Neutrophil (primary cell): ENCODE data around the gene RHOBTB3.

Experiments used
- H3K27ac ChIP-seq: fragments of 200-600 bp; sonication (generic); 2 replicates; pipeline ENCODE4 v1.5.1; 2016; ENCODE audit warnings: mild to moderate bottlenecking, moderate library complexity
- H3K27me3 ChIP-seq: fragments of 200-600 bp; sonication (generic); 2 replicates; pipeline ENCODE4 v1.6.0; 2016; ENCODE audit warnings: mild to moderate bottlenecking
- H3K36me3 ChIP-seq: fragments of 200-600 bp; sonication (generic); 2 replicates; pipeline ENCODE4 v1.5.1; 2017
- H3K4me1 ChIP-seq, 2 experiments: fragments of 200-600 bp in 1 of 2; sonication (generic) in 1 of 2; 1 replicate in 1 of 2; 2 replicates in 1 of 2; pipeline versions ENCODE4 v1.5.1 to v1.6.1; 2013 to 2016; ENCODE audit warnings: low read depth in 1 of 2, low read length in 1 of 2, mild to moderate bottlenecking in 1 of 2, moderate library complexity in 1 of 2; ENCODE audit not compliant: control insufficient read depth in 1 of 2, insufficient read depth in 1 of 2
- H3K4me3 ChIP-seq, 2 experiments: fragments of 200-600 bp in 1 of 2; sonication (generic) in 1 of 2; 1 replicate in 1 of 2; 2 replicates in 1 of 2; pipeline ENCODE4 v1.5.1; 2013 to 2016; ENCODE audit warnings: low read depth in 1 of 2, low read length in 1 of 2, mild to moderate bottlenecking in 1 of 2, moderate library complexity in 1 of 2
- H3K9me3 ChIP-seq: fragments of 200-600 bp; sonication (generic); 2 replicates; pipeline ENCODE4 v1.5.1; 2016
- CTCF ChIP-seq: fragments of 200-600 bp; sonication (generic); IDR thresholded peaks from 2 replicates; pipeline ENCODE4 v1.5.1; 2016; ENCODE audit warnings: antibody characterized with exemption

The RHOBTB3 gene

DNA sequence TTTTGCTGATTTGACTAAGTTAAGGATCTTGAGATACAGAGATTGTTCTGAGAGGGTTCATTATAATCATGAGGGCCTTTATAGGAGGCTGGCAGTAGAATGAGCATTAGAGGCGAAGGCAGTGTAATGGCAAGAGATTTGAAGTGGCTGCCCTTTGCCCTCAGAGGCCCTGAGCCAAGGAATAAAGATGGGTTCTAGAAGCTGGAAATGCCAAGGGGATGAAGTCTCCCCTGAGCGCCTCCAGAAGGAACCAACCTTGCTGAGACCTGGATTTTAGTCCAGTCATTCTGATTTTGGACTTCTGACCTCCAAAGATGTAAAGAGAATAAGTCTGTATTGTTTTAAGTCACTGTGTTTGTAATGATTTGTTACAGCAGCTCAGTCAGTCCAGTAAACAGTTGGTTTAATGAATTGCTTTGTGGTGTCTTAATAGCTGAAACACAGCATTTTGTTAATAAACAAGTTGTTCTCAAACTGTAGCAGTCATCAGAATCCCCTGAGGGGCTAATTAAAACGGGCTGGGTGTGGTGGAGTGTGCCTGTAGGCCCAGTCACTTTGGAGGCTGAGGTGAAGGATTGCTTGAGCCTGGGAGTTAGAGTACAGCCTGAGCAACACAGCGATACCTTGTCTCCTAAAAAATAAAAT, 68.2 kb downstream of the RHOBTB3 start:
- Histone ChIP-seq H3K36me3 (peaks cover 7% of the 10 kb centered on the region), H3K27me3 (no peaks in the 10 kb centered on the region), H3K9me3 (no peaks in the 10 kb centered on the region), H3K4me3 (no peak overlapping the region), H3K27ac (no peak overlapping the region), H3K4me1 (peaks cover 15 to 18% of the 10 kb centered on the region in 2 experiments)
- TF ChIP-seq CTCF = no peak

DNA sequence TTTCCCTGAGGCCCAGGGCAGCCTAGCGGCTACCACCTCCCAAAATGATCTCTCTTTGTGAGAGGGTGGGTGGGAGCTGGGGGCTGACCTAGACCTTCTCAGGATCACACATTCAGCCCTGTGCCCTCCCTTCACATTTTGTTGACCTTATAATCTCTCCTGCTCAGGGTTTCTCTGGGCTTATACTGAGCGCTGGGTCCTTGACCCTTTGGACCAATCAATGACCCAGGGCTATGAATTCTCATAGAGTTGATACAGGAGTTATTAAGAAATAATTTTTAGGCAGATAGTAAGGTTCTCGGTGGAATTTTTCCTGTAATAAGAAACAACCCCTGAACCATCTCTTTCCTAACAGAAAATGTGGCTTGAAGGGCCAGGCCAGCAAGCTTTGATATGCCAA, 69.4 kb downstream of the RHOBTB3 start:
- Histone ChIP-seq H3K27ac (no peak overlapping the region), H3K36me3 (peaks cover 7% of the 10 kb centered on the region)
- no peak for TF ChIP-seq CTCF

GRCh38 chr5:95801532-95801931, 70.4 kb downstream of the RHOBTB3 start:
- H3K27me3 ChIP-seq = no peaks in the 10 kb centered on the region
- H3K36me3 ChIP-seq = peaks cover 12% of the 10 kb centered on the region
- H3K4me1 ChIP-seq = peaks cover 15 to 18% of the 10 kb centered on the region in 2 experiments
- no peak overlapping the region for H3K4me3 ChIP-seq
- H3K27ac ChIP-seq = peak overlapping the region; percentile 13
- TF ChIP-seq CTCF = no peak
- H3K9me3 ChIP-seq = no peaks in the 10 kb centered on the region

More for the DNA sequence above, 69.4 kb downstream of the RHOBTB3 start:
- H3K4me3 ChIP-seq = no peak overlapping the region
- no peaks in the 10 kb centered on the region for H3K27me3 ChIP-seq
- H3K4me1 ChIP-seq = peaks cover 15 to 18% of the 10 kb centered on the region in 2 experiments
- no peaks in the 10 kb centered on the region for H3K9me3 ChIP-seq

DNA sequence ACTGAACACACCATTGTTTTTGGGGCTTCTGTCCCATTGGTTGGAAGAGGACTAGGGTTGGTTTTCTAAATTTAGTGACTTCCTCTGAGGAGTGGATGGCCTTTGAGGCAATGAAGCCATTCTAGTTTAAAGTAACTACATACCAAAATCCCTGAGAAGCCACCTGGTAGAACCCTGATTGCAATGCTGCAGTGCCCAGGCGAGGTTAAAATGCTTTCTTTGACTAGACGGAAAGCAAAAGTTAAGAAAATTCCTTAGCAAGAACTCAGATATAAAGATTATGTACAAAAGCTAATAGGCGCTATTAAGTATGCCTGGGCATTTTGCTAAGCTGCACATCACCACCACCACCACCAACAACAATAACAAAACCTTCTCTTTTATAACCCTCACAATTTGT, 70.8 kb downstream of the RHOBTB3 start:
- H3K36me3 ChIP-seq = peaks cover 13% of the 10 kb centered on the region
- no peak overlapping the region for H3K4me3 ChIP-seq
- peak overlapping the region; percentile 13 for H3K27ac ChIP-seq
- peaks cover 15 to 18% of the 10 kb centered on the region in 2 experiments for H3K4me1 ChIP-seq
- no peaks in the 10 kb centered on the region for H3K27me3 ChIP-seq
- no peak for TF ChIP-seq CTCF
- H3K9me3 ChIP-seq = no peaks in the 10 kb centered on the region

DNA sequence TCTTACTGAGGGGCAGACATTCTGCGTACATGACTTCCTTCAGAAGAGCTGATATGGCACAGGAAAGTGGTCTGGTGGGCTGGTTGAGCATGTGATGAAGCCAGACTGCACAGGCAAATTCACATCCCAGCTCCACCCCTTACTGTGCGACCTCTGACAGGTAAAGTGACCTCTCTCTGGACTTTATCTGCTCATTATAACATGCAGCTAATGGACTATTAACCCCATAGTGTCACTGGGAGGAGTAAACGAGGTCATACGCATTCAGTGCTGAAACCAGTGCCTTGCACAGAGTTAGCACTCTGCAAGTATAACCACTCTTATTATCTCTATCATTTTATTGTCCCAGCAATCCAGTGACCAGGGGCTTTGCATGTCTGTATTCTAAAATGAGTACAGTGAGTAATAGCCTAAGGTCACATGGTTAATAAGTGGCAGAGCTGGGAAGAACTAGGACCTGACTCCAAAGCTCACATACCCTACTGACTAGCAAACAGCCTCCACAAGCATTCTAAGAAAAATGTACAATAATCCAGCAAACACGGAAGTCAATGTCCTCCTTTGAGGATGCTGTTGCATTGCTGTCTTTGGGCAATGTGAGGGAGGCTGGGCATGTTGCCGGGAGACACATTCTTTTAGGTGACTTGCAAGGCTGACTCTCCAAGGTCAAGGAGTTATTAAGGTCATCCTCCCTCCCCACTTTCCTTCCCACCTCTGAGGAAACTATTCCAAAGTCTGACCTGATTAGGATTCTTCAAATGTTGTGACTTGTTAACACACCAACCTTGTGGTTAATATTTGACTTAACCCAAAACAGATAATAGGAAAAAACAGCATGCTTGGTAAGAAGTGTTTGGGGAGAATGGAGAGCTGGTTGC, 72.4 kb downstream of the RHOBTB3 start:
- no peaks in the 10 kb centered on the region for H3K9me3 ChIP-seq
- peaks cover 24% of the 10 kb centered on the region for H3K36me3 ChIP-seq
- no peaks in the 10 kb centered on the region for H3K27me3 ChIP-seq
- H3K4me1 ChIP-seq = peaks cover 14 to 19% of the 10 kb centered on the region in 2 experiments
- TF ChIP-seq CTCF = no peak
- H3K4me3 ChIP-seq = no peak overlapping the region
- H3K27ac ChIP-seq = peak overlapping the region; percentile 2
